HepG2 (cell line): ENCODE results near the gene CBX2. TPM values are rescaled to one million over a fixed set of nuclear protein-coding genes. Genes with fewer than 3 reads are reported as not detected.

ENCODE experiments used
- ARID5B ChIP-seq: IDR thresholded peaks from 2 replicates; pipeline ENCODE4 v1.4.0; 2020; ENCODE audit warnings: mild to moderate bottlenecking, missing genetic modification reagents
- FLYWCH1 ChIP-seq: sonication (generic); formaldehyde crosslinking; IDR thresholded peaks from 2 replicates; pipeline ENCODE4 v1.8.1; 2023; ENCODE audit warnings: mild to moderate bottlenecking, missing genetic modification reagents
- KDM4B ChIP-seq: sonication (generic); formaldehyde crosslinking; IDR thresholded peaks from 2 replicates; pipeline ENCODE4 v1.4.0; 2020; ENCODE audit warnings: missing genetic modification reagents
- MAF1 ChIP-seq: sonication (generic); formaldehyde crosslinking; IDR thresholded peaks from 2 replicates; pipeline ENCODE4 v1.5.0; 2020; ENCODE audit warnings: missing genetic modification reagents, borderline replicate concordance
- MTA1 ChIP-seq: sonication (generic); formaldehyde crosslinking; IDR thresholded peaks from 2 replicates; pipeline ENCODE4 v1.4.0; 2020; ENCODE audit warnings: missing genetic modification reagents, mild to moderate bottlenecking, borderline replicate concordance
- NFE2 ChIP-seq: sonication (generic); formaldehyde crosslinking; IDR thresholded peaks from 2 replicates; pipeline ENCODE4 v1.4.0; 2020; ENCODE audit warnings: missing genetic modification reagents
- NFE2L1 ChIP-seq: sonication (generic); formaldehyde crosslinking; IDR thresholded peaks from 2 replicates; pipeline ENCODE4 v1.4.0; 2020; ENCODE audit warnings: missing genetic modification reagents, mild to moderate bottlenecking, borderline replicate concordance
- NR2F1 ChIP-seq, 2 experiments: fragments of 450-650 bp in 1 of 2; formaldehyde crosslinking in 1 of 2; IDR thresholded peaks; 2 replicates each; pipeline versions ENCODE4 v1.5.0 to v1.6.1; 2016 to 2020; ENCODE audit warnings: mild to moderate bottlenecking in 1 of 2, missing compliant biosample characterization in 1 of 2, missing genetic modification reagents in 1 of 2, moderate library complexity in 1 of 2
- POLR2AphosphoS2 ChIP-seq: IDR thresholded peaks from 2 replicates; pipeline ENCODE4 v1.6.1; 2011; ENCODE audit warnings: low read depth, low read length, improper control_type of control experiment
- PRMT3 ChIP-seq: sonication (generic); formaldehyde crosslinking; IDR thresholded peaks from 2 replicates; pipeline ENCODE4 v1.8.1; 2022; ENCODE audit warnings: low read depth, mild to moderate bottlenecking, moderate library complexity, missing genetic modification reagents, borderline replicate concordance
- PTBP1 ChIP-seq: fragments of 200-400 bp; formaldehyde crosslinking; IDR thresholded peaks from 2 replicates; pipeline ENCODE4 v1.6.1; 2018; ENCODE audit warnings: low read length, low read depth; ENCODE audit not compliant: poor library complexity, severe bottlenecking
- RBAK ChIP-seq: sonication (generic); formaldehyde crosslinking; IDR thresholded peaks from 2 replicates; pipeline ENCODE4 v1.5.1; 2020; ENCODE audit warnings: mild to moderate bottlenecking, missing genetic modification reagents
- SATB2 ChIP-seq: sonication (generic); formaldehyde crosslinking; IDR thresholded peaks from 2 replicates; pipeline ENCODE4 v1.5.0; 2020; ENCODE audit warnings: missing genetic modification reagents
- SP4 ChIP-seq: sonication (generic); formaldehyde crosslinking; IDR thresholded peaks from 2 replicates; pipeline ENCODE4 v1.8.1; 2023; ENCODE audit warnings: mild to moderate bottlenecking, missing genetic modification reagents
- ZNF136 ChIP-seq: sonication (generic); formaldehyde crosslinking; IDR thresholded peaks from 2 replicates; pipeline ENCODE4 v1.8.1; 2022; ENCODE audit warnings: low read depth, mild to moderate bottlenecking, moderate library complexity, missing genetic modification reagents
- ZNF687 ChIP-seq: sonication (generic); formaldehyde crosslinking; IDR thresholded peaks from 2 replicates; pipeline ENCODE4 v1.5.1; 2020; ENCODE audit warnings: mild to moderate bottlenecking, missing genetic modification reagents, moderate library complexity
- ZNF746 ChIP-seq: sonication (generic); formaldehyde crosslinking; IDR thresholded peaks from 2 replicates; pipeline ENCODE4 v1.8.0; 2022; ENCODE audit warnings: mild to moderate bottlenecking, missing genetic modification reagents
- polyA plus RNA-seq, 8 experiments: library from polyadenylated mRNA; depleted of rRNA in 3 of 8; stranded (reverse) in 7 of 8; unstranded in 1 of 8; fragments of >200 nt; fragmentation: Illumina TruSeq in 4 of 8; extraction: Trizol in 4 of 8; gene quantifications; 2 replicates each; pipeline versions ENCODE4 v1.2.1 to v1.2.3, GENCODE V29; 2011 to 2016; ENCODE audit warnings: low read depth in 4 of 8, missing spikeins in 1 of 8, mixed read lengths in 1 of 8; ENCODE audit not compliant: insufficient read depth in 1 of 8
- total RNA-seq, 5 experiments: library from RNA; depleted of rRNA; stranded (reverse); fragments of >200 nt; fragmentation: Illumina TruSeq; extraction: Trizol; gene quantifications; 2 replicates each; pipeline ENCODE4 v1.2.3, GENCODE V29; 2016; ENCODE audit warnings: low read depth in 1 of 5
- TF ChIP-seq, protein P1 (sequence below): sonication (generic); formaldehyde crosslinking; conservative IDR thresholded peaks from 2 replicates; pipeline ENCODE4 v1.4.0; 2020; ENCODE audit warnings: mild to moderate bottlenecking, missing genetic modification reagents, moderate library complexity

Gene CBX2
- total and polyA plus RNA-seq, 2 of the 13 experiments (the other 11 are each of a cell fraction or from before 2014, with no cell fraction given) = 14.5 to 31.1 TPM

GRCh38 chr17:79760197-79760906 lies 17.6 kb upstream of the CBX2 start (continued):
- TF ChIP-seq ZNF687 (CRISPR knock-in tag) (peak; percentile 100), MTA1 (peak; percentile 99), NFE2L1 (peak; percentile 85; the same call in 1 of the 2 replicates), POLR2AphosphoS2 (no peak), KDM4B (CRISPR knock-in tag) (no peak), RBAK (peak; percentile 61; the same call in 1 of the 2 replicates), NR2F1 (CRISPR knock-in tag; IDR thresholded peaks at IDR 0.05) (peak; percentile 40 to 71; a peak in 3 of 4 replicates), PRMT3 (CRISPR knock-in tag) (no peak), PTBP1 (no peak), ZNF746 (peak; percentile 89), ZNF136 (CRISPR knock-in tag) (0 out of 2 replicates have a peak, but pooled peaks have one; percentile 54), MAF1 (CRISPR knock-in tag) (no peak), ARID5B (peak; percentile 90), SATB2 (CRISPR knock-in tag) (no peak), FLYWCH1 (CRISPR knock-in tag) (peak; percentile 63; the same call in 1 of the 2 replicates), NFE2 (CRISPR knock-in tag) (no peak), SP4 (CRISPR knock-in tag) (peak; percentile 74)
- TF ChIP-seq, protein P1, sequence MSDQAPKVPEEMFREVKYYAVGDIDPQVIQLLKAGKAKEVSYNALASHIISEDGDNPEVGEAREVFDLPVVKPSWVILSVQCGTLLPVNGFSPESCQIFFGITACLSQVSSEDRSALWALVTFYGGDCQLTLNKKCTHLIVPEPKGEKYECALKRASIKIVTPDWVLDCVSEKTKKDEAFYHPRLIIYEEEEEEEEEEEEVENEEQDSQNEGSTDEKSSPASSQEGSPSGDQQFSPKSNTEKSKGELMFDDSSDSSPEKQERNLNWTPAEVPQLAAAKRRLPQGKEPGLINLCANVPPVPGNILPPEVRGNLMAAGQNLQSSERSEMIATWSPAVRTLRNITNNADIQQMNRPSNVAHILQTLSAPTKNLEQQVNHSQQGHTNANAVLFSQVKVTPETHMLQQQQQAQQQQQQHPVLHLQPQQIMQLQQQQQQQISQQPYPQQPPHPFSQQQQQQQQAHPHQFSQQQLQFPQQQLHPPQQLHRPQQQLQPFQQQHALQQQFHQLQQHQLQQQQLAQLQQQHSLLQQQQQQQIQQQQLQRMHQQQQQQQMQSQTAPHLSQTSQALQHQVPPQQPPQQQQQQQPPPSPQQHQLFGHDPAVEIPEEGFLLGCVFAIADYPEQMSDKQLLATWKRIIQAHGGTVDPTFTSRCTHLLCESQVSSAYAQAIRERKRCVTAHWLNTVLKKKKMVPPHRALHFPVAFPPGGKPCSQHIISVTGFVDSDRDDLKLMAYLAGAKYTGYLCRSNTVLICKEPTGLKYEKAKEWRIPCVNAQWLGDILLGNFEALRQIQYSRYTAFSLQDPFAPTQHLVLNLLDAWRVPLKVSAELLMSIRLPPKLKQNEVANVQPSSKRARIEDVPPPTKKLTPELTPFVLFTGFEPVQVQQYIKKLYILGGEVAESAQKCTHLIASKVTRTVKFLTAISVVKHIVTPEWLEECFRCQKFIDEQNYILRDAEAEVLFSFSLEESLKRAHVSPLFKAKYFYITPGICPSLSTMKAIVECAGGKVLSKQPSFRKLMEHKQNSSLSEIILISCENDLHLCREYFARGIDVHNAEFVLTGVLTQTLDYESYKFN (CRISPR knock-in tag) = peak; percentile 97
